T-cell (primary cell): Measurements from ENCODE around the gene CYREN. TPM values are rescaled to one million over a fixed set of nuclear protein-coding genes. Genes with fewer than 3 reads are reported as not detected.
A peak's percentile ranks its signal among the peaks of the same experiment; 100 is the strongest.

Experiments
- ATAC-seq, 4 experiments: fragments of 200-7000 bp in 3 of 4; fragments of 150-1000 bp in 1 of 4; cut with Tn5 transposase; replicated peaks in 1 of 4; 1 replicate in 3 of 4; 2 replicates in 1 of 4; pipeline ENCODE4 v1.10.0; 2021; ENCODE audit warnings: moderate library complexity in 3 of 4, mild to moderate bottlenecking in 2 of 4, moderate number of reproducible peaks in 1 of 4
- CTCF ChIA-PET, 2 donors: fragments of 300-600 bp; sonication (Branson Sonifier 250); formaldehyde crosslinking; loops; one replicate each; lab custom pipeline; 2022; ENCODE audit warnings: antibody characterized with exemption in 2 of 2; lab: Charles Lee
- POLR2A ChIA-PET, 2 donors: fragments of 300-600 bp; sonication (Branson Sonifier 250); formaldehyde crosslinking; loops; one replicate each; lab custom pipeline; 2022; ENCODE audit warnings: antibody characterized with exemption in 2 of 2; lab: Charles Lee
- DNase-seq, 35 experiments: peaks; one replicate each; pipeline versions ENCODE4 v3.0.0 to v3.0.0-alpha.2; 2013 to 2023
- H3K27ac ChIP-seq: one replicate; pipeline ENCODE4 v1.5.1; 2013; ENCODE audit warnings: low read length
- H3K27me3 ChIP-seq, 2 experiments: replicated peaks in 1 of 2; 1 replicate in 1 of 2; 2 replicates in 1 of 2; pipeline versions ENCODE4 v1.6.1 to v1.7.0; 2013; ENCODE audit warnings: low read length in 1 of 2, mixed read lengths in 1 of 2; ENCODE audit not compliant: control insufficient read depth in 2 of 2, insufficient read depth in 2 of 2; ENCODE audit errors: extremely low read depth in 1 of 2
- H3K36me3 ChIP-seq, 2 donors: 1 replicate in 1 of 2; 2 replicates in 1 of 2; pipeline versions ENCODE4 v1.6.1 to v1.7.0; 2013; ENCODE audit warnings: low read length in 1 of 2; ENCODE audit not compliant: control insufficient read depth in 2 of 2, insufficient read depth in 1 of 2; ENCODE audit errors: extremely low read depth in 1 of 2
- H3K4me1 ChIP-seq, 2 experiments: 1 replicate in 1 of 2; 2 replicates in 1 of 2; pipeline versions ENCODE4 v1.6.1 to v1.7.0; 2013; ENCODE audit warnings: low read length in 2 of 2, mixed read lengths in 1 of 2; ENCODE audit not compliant: insufficient read depth in 2 of 2, control insufficient read depth in 1 of 2; ENCODE audit errors: extremely low read depth in 1 of 2
- H3K4me3 ChIP-seq, 2 donors: 1 replicate in 1 of 2; 2 replicates in 1 of 2; pipeline versions ENCODE4 v1.5.1 to v1.7.0; 2013; ENCODE audit warnings: mild to moderate bottlenecking in 2 of 2, low read length in 1 of 2, moderate library complexity in 1 of 2; ENCODE audit not compliant: control insufficient read depth in 1 of 2; ENCODE audit errors: extremely low read depth in 1 of 2
- H3K9me3 ChIP-seq: 2 replicates; pipeline ENCODE4 v1.7.0; 2013
- H3K27ac Mint-ChIP-seq, 2 donors: one replicate each; pipeline ENCODE4 v1.8.0; 2020 to 2021; ENCODE audit warnings: mild to moderate bottlenecking in 2 of 2, mixed read lengths in 2 of 2
- H3K27me3 Mint-ChIP-seq, 2 donors: one replicate each; pipeline ENCODE4 v1.8.0; 2021 to 2022; ENCODE audit warnings: mixed read lengths in 2 of 2
- H3K36me3 Mint-ChIP-seq: one replicate; pipeline ENCODE4 v1.8.0; 2021; ENCODE audit warnings: mixed read lengths
- H3K4me1 Mint-ChIP-seq, 3 donors: one replicate each; pipeline ENCODE4 v1.8.0; 2020 to 2022; ENCODE audit warnings: mixed read lengths in 3 of 3, mild to moderate bottlenecking in 1 of 3
- H3K4me3 Mint-ChIP-seq, 3 donors: one replicate each; pipeline ENCODE4 v1.8.0; 2020 to 2022; ENCODE audit warnings: mild to moderate bottlenecking in 3 of 3, mixed read lengths in 3 of 3, moderate library complexity in 3 of 3
- H3K9me3 Mint-ChIP-seq, 3 donors: one replicate each; pipeline ENCODE4 v1.8.0; 2020 to 2022; ENCODE audit warnings: mixed read lengths in 3 of 3
- WGBS: methylation state at CpG from one replicate; pipeline ENCODE4 v1.1.5; 2013; ENCODE audit warnings: missing lambda C conversion rate; ENCODE audit not compliant: insufficient coverage; 5-methylcytosine and 5-hydroxymethylcytosine counted together
- total RNA-seq, 35 experiments: library from RNA in 6 of 35; stranded (reverse) in 6 of 35; fragments of 120-200 nt in 1 of 35; gene quantifications; one replicate each; pipeline versions ENCODE4 v1.2.1 to v1.2.4 and lab custom pipeline; 2013 to 2026

Gene CYREN
- total RNA-seq, 5 donors from 2014 or later (not counting 1 experiment from before 2014, with no cell fraction given) = 24.3 to 46.4 (median 44.6) TPM

- no peak overlapping the region for H3K27ac ChIP-seq
- H3K4me3 ChIP-seq = no peak overlapping the region
- H3K36me3 ChIP-seq = peaks cover 0 to 64% of the 10 kb centered on the region in 2 donors
- H3K9me3 ChIP-seq = no peaks in the 10 kb centered on the region
- H3K36me3 Mint-ChIP-seq = peaks cover 88% of the 10 kb centered on the region
- H3K9me3 Mint-ChIP-seq = peaks cover 5 to 9% (median 5%) of the 10 kb centered on the region in 3 donors
- H3K27ac Mint-ChIP-seq = no peak overlapping the region
- H3K4me3 Mint-ChIP-seq = no peak overlapping the region
- no peaks in the 10 kb centered on the region for H3K4me1 ChIP-seq
- ChIA-PET POLR2A (no interaction called here), CTCF (interaction anchor here in 1 of 2 donors (0.5 kb wide), 1 partner anchor 475 kb away, joined by 5 read pairs; no protein-coding TSS in a partner anchor)
- DNase-seq = peak in 1 of 35 experiments; percentile 30
- H3K27me3 Mint-ChIP-seq = no peaks in the 10 kb centered on the region
- over 99% methylated on average over 12 of the region's 12 CpGs for WGBS
- no peaks in the 10 kb centered on the region for H3K4me1 Mint-ChIP-seq
- peak in 1 of 4 experiments; percentile 54 for ATAC-seq
- H3K27me3 ChIP-seq = no peaks in the 10 kb centered on the region
Measured at GRCh38 chr7:135188298-135188984, 17.9 kb upstream of the CYREN start.

GRCh38 chr7:135186841-135187253 lies 16.3 kb upstream of the CYREN start:
- Histone ChIP-seq H3K36me3 (peaks cover 3 to 52% of the 10 kb centered on the region in 2 donors), H3K4me1 (no peaks in the 10 kb centered on the region), H3K9me3 (no peaks in the 10 kb centered on the region), H3K4me3 (no peak overlapping the region), H3K27ac (no peak overlapping the region), H3K27me3 (no peaks in the 10 kb centered on the region)
- Mint-ChIP-seq H3K9me3 (peaks cover 9 to 13% (median 11%) of the 10 kb centered on the region in 3 donors), H3K27ac (peak overlapping the region in 1 of 2 donors; percentile 36), H3K27me3 (no peaks in the 10 kb centered on the region), H3K4me3 (no peak overlapping the region), H3K36me3 (peaks cover 90% of the 10 kb centered on the region), H3K4me1 (no peaks in the 10 kb centered on the region)
- CTCF ChIA-PET = no interaction called here
- ATAC-seq = no peak
- DNase-seq = no peak
- POLR2A ChIA-PET = interaction anchor here in 1 of 2 donors (1.2 kb wide), 1 partner anchor 10 kb away, joined by 3 read pairs; no protein-coding TSS in a partner anchor
- WGBS = 68% methylated on average over 12 of the region's 12 CpGs

- Histone ChIP-seq H3K36me3 (peaks cover 3 to 52% of the 10 kb centered on the region in 2 donors), H3K9me3 (no peaks in the 10 kb centered on the region), H3K4me1 (no peaks in the 10 kb centered on the region), H3K4me3 (no peak overlapping the region), H3K27me3 (no peaks in the 10 kb centered on the region), H3K27ac (no peak overlapping the region)
- Mint-ChIP-seq H3K27ac (no peak overlapping the region), H3K36me3 (peaks cover 91% of the 10 kb centered on the region), H3K4me1 (no peaks in the 10 kb centered on the region), H3K27me3 (no peaks in the 10 kb centered on the region), H3K4me3 (no peak overlapping the region), H3K9me3 (peaks cover 11 to 19% (median 14%) of the 10 kb centered on the region in 3 donors)
- WGBS = 93% methylated on average over 2 of the region's 3 CpGs
- ATAC-seq (no peak), DNase-seq (no peak)
- ChIA-PET POLR2A (no interaction called here), CTCF (no interaction called here)
Measured at GRCh38 chr7:135186261-135186540, 15.7 kb upstream of the CYREN start.

GRCh38 chr7:135185471-135186260 lies 15.2 kb upstream of the CYREN start:
- DNase-seq (no peak), ATAC-seq (peak in 1 of 4 experiments; percentile 9)
- peaks cover 89% of the 10 kb centered on the region for H3K36me3 Mint-ChIP-seq
- Histone ChIP-seq H3K36me3 (peaks cover 6 to 49% of the 10 kb centered on the region in 2 donors), H3K4me1 (no peaks in the 10 kb centered on the region), H3K4me3 (no peak overlapping the region), H3K27me3 (no peaks in the 10 kb centered on the region), H3K9me3 (no peaks in the 10 kb centered on the region), H3K27ac (no peak overlapping the region)
- CTCF ChIA-PET = no interaction called here
- H3K27me3 Mint-ChIP-seq = no peaks in the 10 kb centered on the region
- no peak overlapping the region for H3K4me3 Mint-ChIP-seq
- H3K4me1 Mint-ChIP-seq = no peaks in the 10 kb centered on the region
- H3K27ac Mint-ChIP-seq = no peak overlapping the region
- WGBS = 75% methylated on average over 6 of the region's 7 CpGs
- H3K9me3 Mint-ChIP-seq = peaks cover 11 to 22% (median 19%) of the 10 kb centered on the region in 3 donors
- POLR2A ChIA-PET = interaction anchor here in 1 of 2 donors (0.6 kb wide), 1 partner anchor 341 kb away, joined by 4 read pairs; no protein-coding TSS in a partner anchor

- Mint-ChIP-seq H3K4me1 (no peaks in the 10 kb centered on the region), H3K36me3 (peaks cover 85% of the 10 kb centered on the region), H3K27ac (no peak overlapping the region), H3K4me3 (no peak overlapping the region), H3K27me3 (no peaks in the 10 kb centered on the region), H3K9me3 (peaks cover 11 to 29% (median 26%) of the 10 kb centered on the region in 3 donors)
- no peak overlapping the region for H3K4me3 ChIP-seq
- H3K9me3 ChIP-seq = peaks cover 3% of the 10 kb centered on the region
- ATAC-seq (peak in 1 of 4 experiments; percentile 16), DNase-seq (no peak)
- peaks cover 6 to 47% of the 10 kb centered on the region in 2 donors for H3K36me3 ChIP-seq
- ChIA-PET CTCF (no interaction called here), POLR2A (interaction anchor here (0.6 to 0.8 kb wide), 3 partner anchors 15 to 30 kb away, joined by 3 to 4 read pairs (median 3); no protein-coding TSS in a partner anchor)
- H3K27ac ChIP-seq = no peak overlapping the region
- H3K27me3 ChIP-seq = no peaks in the 10 kb centered on the region
- no peaks in the 10 kb centered on the region for H3K4me1 ChIP-seq
- 83% methylated on average over 1 of the region's 5 CpGs for WGBS
Measured at GRCh38 chr7:135184254-135184841, 13.8 kb upstream of the CYREN start.

GRCh38 chr7:135183478-135183877 lies 13.0 kb upstream of the CYREN start:
- H3K9me3 Mint-ChIP-seq = peaks cover 11 to 36% (median 30%) of the 10 kb centered on the region in 3 donors
- no peaks in the 10 kb centered on the region for H3K27me3 Mint-ChIP-seq
- peaks cover 86% of the 10 kb centered on the region for H3K36me3 Mint-ChIP-seq
- CTCF ChIA-PET = no interaction called here
- no peak overlapping the region for H3K27ac Mint-ChIP-seq
- Histone ChIP-seq H3K4me1 (no peaks in the 10 kb centered on the region), H3K27me3 (no peaks in the 10 kb centered on the region), H3K9me3 (peaks cover 7% of the 10 kb centered on the region), H3K4me3 (no peak overlapping the region), H3K36me3 (peaks cover 6 to 38% of the 10 kb centered on the region in 2 donors), H3K27ac (no peak overlapping the region)
- 90% methylated on average over 4 of the region's 7 CpGs for WGBS
- DNase-seq = no peak
- ATAC-seq = no peak
- POLR2A ChIA-PET = no interaction called here
- H3K4me3 Mint-ChIP-seq = no peak overlapping the region
- no peaks in the 10 kb centered on the region for H3K4me1 Mint-ChIP-seq
